ENCODE results near the gene PGBD2. TPM values are rescaled to one million over a fixed set of nuclear protein-coding genes. Genes with fewer than 3 reads are reported as not detected.
A peak's percentile ranks its signal among the peaks of the same experiment; 100 is the strongest.
"Not testable (repeated sequence)": the region's sequence is repeated elsewhere in the genome, so short reads cannot be mapped to it uniquely, and the experiment has no call there.

Gene PGBD2
- polyA plus RNA-seq, 3 donors: 2.0 to 2.3 (median 2.2) TPM

DNA sequence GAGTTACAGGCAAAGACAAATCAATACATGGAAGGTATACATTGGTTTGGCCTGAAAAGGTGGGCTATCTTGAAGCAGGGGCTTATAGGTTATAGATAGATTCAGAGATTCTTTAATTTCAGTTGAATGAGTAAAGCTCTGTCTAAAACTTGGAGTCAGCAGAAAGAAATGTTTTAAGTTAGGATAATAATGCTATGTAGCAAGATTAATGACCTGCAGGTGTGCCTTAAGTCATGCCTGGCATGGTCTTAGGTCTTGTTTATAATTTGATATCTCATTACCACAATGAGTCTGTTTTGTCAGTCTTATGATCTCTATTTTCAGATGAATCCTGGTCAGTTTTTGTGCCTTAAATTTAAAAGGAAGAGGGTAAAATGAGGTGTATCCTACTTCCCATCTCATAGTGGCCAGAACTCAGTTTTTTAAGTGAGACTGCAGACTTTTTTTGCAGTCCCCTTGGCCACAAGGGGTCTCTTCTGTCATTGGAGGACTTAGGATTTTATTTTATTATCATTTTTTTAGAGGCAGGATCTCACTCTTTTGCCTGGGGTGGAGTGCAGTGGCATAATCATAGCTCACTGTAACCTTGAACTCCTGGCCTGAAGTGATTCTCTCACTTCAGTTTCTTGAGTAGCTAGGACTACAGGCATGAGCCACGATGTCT lies 21.3 kb upstream of the PGBD2 start:
- H3K27ac ChIP-seq (ENCODE audit: low read depth, low read length): no peak overlapping the region
- WGBS, 3 donors: 56 to 70% (median 66%) methylated on average over 1 of the region's 1 CpG

DNA sequence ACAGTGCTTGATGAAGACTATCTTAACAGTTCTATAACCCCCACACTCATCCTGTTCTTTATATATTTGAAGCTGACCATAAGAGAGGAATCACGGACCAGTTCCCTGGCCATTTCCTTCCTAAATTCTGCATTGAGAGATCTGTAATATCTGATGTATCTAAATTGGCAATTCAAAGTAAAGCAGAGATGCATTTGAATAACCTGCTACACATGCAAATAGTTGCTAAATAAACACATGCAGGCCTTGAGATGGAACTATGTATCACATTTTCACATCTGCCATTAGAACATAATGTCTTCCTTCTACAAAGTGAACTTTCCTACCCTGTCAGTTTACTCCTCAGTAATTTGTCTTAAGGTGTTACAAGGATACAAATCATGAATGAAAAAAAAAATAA lies 20.4 kb upstream of the PGBD2 start:
- 54 to 93% (median 66%) methylated on average over 1 of the region's 1 CpG for WGBS, 3 donors
- H3K27ac ChIP-seq (ENCODE audit: low read depth, low read length): no peak overlapping the region

DNA sequence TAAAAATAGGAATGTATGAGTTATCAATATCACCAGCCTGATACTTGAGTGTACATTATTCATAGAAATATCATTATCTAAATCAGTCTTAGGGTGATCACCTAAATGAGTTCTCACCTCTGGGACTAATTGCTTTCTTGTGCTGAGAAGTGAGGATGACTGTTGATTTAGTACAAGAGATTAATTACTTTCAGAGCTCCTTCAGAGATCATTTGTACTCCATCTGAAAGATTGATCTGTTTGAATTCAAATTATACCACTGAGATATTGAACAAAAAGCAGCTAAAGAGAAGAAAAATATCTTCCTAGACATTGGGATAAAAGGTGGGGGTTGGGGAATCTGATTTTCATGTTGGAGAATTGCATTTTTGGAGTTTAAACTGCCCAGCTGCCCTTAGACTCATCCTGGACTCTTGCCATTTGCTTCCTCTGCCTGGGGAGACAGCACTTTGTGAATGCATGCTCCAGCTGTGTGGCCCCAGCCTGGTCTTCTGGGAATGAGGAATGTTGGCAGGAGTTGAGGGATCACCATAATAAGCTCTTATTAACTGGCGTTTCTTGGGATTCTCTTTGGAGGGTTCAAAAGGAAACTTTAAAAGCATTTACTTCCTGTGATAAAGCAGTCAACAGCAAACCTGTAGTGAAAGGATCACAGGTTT lies 19.7 kb upstream of the PGBD2 start:
- 16 to 18% (median 17%) methylated on average over 1 of the region's 1 CpG for WGBS, 3 donors

GRCh38 chr1:248889914-248890243 lies 16.2 kb upstream of the PGBD2 start:
- H3K27ac ChIP-seq (ENCODE audit: low read depth, low read length): not testable (repeated sequence)
- 77 to 88% (median 86%) methylated on average over 6 to 10 of the region's 10 CpGs for WGBS, 3 donors

More for the DNA sequence above, 19.7 kb upstream of the PGBD2 start:
- no peak overlapping the region for H3K27ac ChIP-seq (ENCODE audit: low read depth, low read length)

DNA sequence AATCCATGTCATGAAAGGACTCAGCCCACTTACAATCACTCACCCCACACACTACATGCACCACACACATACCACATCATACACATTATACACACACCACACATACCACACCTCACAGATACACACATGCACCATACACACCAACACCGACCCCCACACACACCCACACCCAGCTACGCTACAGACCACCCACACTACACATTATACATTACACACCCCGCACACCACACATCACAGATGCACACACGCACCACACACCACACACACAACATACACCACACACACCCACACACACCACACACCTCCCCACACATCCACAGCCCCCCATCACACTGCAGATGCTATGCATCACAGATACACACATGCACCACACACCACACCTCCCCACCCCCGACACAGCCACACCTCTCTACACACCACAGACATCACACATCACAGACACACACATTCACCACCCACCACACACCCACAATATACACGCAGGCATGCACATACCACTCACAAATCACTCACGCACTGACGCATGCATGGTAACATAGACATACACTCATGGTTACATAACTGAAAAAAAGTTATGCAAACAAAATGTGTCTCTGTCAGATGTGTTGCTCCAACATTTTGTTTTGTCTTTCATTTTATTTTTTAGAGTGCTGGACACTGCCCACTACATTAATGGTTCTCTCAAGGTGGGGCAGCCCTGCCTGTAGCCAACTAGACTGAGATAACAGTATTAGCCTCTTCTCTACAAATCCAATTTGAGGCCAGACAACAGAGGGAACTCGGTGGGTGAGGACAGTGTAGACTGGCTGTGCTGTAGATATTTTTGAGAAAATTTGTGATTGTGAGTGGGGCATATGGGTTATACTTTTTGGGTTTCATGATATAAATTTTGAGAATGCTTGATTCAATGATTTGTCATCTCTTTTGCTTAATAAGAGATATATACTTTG lies 15.2 kb upstream of the PGBD2 start:
- 87 to 91% (median 90%) methylated on average over 9 of the region's 9 CpGs for WGBS, 3 donors

GRCh38 chr1:248891758-248892157 lies 14.3 kb upstream of the PGBD2 start:
- H3K27ac ChIP-seq (ENCODE audit: low read depth, low read length): no peak overlapping the region
- WGBS, 3 donors: 87 to 93% (median 93%) methylated on average over 2 of the region's 2 CpGs

More for the DNA sequence above, 15.2 kb upstream of the PGBD2 start:
- H3K27ac ChIP-seq (ENCODE audit: low read depth, low read length): no peak overlapping the region

DNA sequence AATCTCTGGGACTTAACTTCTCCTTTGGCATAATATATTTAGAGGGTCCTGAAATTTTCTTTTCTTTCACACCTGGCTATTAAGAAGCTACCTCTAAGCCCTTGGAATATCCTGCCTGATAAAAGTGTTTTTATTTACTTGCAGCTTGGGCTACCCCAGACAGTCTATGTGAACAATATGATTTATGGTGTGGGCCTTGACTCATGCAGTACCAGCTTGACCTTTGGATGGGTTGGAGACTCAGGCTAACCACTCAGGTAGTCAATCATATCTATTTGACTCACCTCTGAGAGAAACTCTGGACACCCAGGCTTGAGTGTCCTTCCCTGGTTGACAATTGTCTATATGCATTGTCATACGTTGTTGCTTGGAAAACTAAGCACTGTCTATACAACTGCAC lies 13.4 kb upstream of the PGBD2 start:
- H3K27ac ChIP-seq (ENCODE audit: low read depth, low read length): no peak overlapping the region
- WGBS, 3 donors: 76 to 87% (median 79%) methylated on average over 1 of the region's 1 CpG

DNA sequence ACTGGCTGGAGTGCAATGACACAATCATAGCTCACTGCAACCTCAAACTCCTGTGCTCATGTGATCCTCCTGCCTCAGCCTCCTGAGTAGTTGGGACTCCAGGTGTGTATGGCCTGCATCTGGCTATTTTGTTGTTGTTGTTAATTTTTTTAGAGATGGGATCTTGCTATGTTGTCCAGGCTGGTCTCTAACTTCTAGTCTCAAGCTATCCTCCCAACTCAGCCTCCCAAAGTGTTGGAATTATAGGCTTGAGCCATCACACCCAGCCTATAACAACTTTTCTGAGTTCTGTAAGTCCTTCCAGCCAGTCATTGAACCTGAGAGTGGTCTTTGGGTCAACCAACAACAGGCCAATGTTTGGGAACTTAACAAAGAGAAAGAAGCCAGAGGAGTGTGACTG lies 11.2 kb upstream of the PGBD2 start:
- H3K27ac ChIP-seq (ENCODE audit: low read depth, low read length): no peak overlapping the region

- WGBS, 3 donors: 41 to 80% (median 76%) methylated on average over 9 of the region's 9 CpGs
Measured at GRCh38 chr1:248897412-248898337, 8.4 kb upstream of the PGBD2 start.

GRCh38 chr1:248900637-248901036 lies 5.4 kb upstream of the PGBD2 start:
- no peak overlapping the region for H3K27ac ChIP-seq (ENCODE audit: low read depth, low read length)
- WGBS, 3 donors: 97 to 100% (median 97%) methylated on average over 1 of the region's 1 CpG

More at GRCh38 chr1:248897412-248898337, 8.4 kb upstream of the PGBD2 start:
- no peak overlapping the region for H3K27ac ChIP-seq (ENCODE audit: low read depth, low read length)

DNA sequence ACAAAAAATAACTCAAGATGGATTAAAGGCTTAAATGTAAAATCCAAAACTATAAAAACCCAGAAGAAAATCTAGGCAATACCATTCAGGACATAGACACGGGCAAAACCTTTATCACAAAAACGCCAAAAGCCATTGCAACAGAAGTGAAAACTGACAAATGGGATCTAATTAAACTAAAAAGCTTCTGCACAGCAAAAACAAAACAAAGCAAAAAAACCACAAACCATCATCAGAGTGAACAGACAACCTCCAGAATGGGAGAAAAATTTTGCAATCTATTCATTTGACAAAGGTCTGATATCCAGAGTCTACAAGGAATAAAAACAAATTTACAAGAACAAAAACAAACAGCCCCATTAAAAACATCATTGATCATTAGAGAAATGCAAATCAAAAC lies 4.5 kb upstream of the PGBD2 start:
- no peak overlapping the region for H3K27ac ChIP-seq (ENCODE audit: low read depth, low read length)
- WGBS, 3 donors: 64 to 84% (median 76%) methylated on average over 2 of the region's 2 CpGs

- 93 to 95% (median 95%) methylated on average over 3 of the region's 3 CpGs for WGBS, 3 donors
- no peak overlapping the region for H3K27ac ChIP-seq (ENCODE audit: low read depth, low read length)
Measured at GRCh38 chr1:248904437-248905216, 1.4 kb upstream of the PGBD2 start.

GRCh38 chr1:248905662-248906008 lies 400 bp upstream of the PGBD2 start:
- WGBS, 3 donors: 23 to 31% (median 29%) methylated on average over 4 of the region's 4 CpGs
- H3K27ac ChIP-seq (ENCODE audit: low read depth, low read length): peak overlapping the region; percentile 46

- 14 to 28% (median 24%) methylated on average over 18 of the region's 18 CpGs for WGBS, 3 donors
- H3K27ac ChIP-seq (ENCODE audit: low read depth, low read length): peak overlapping the region; percentile 56
Measured at GRCh38 chr1:248906753-248907661, 972 bp downstream of the PGBD2 start.

DNA sequence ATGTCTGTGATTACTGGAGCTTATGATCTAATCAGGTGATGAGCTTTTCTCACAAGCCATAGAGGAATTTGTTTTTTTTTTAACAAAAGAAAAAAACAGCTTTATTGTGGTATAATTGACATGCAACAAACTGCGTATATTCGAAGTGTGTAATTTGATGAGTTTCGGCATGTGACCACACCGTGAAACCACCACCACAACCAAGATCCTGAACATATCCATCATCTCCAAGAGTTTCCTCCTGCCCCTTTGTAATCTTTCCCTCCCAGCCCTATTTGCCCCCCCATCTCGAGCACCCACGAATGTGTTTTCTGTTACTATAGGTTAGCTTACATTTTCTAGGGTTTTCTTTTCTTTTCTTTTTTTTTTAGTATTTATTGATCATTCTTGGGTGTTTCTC lies 4.7 kb downstream of the PGBD2 start:
- no peak overlapping the region for H3K27ac ChIP-seq (ENCODE audit: low read depth, low read length)
- WGBS, 3 donors: 86 to 90% (median 89%) methylated on average over 6 of the region's 6 CpGs

GRCh38 chr1:248913933-248914332 lies 7.9 kb downstream of the PGBD2 start:
- H3K27ac ChIP-seq (ENCODE audit: low read depth, low read length): no peak overlapping the region
- 66 to 69% (median 69%) methylated on average over 2 of the region's 2 CpGs for WGBS, 3 donors
